ENCODE measurements around the gene ZNF536. TPM values are rescaled to one million over a fixed set of nuclear protein-coding genes. Genes with fewer than 3 reads are reported as not detected.

ZNF536 gene
- total and polyA plus RNA-seq, 10 of the 15 experiments (the other 5 are each of a cell fraction or from before 2014, with no cell fraction given) = not detected

GRCh38 chr19:30605333-30605732 lies 233.1 kb downstream of the ZNF536 start (continued):
- TF ChIP-seq E4F1 (IDR thresholded peaks at IDR 0.05; ENCODE audit: borderline replicate concordance, partially characterized antibody) (no peak), CHD4 (IDR thresholded peaks at IDR 0.05) (no peak), EP300 (IDR thresholded peaks at IDR 0.05; ENCODE audit: borderline replicate concordance in 1 of 2, control insufficient read depth in 1 of 2, low read depth in 2 of 2, low read length in 2 of 2) (no peak), RAD51 (IDR thresholded peaks at IDR 0.05) (no peak)

- H3K4me3 ChIP-seq = no peak overlapping the region
- ChIA-PET SMC1A (ENCODE audit: uncharacterized antibody, unreplicated experiment) (no interaction called here), RAD21 (ENCODE audit: unreplicated experiment) (no interaction called here), POLR2A (no interaction called here), CTCF (no interaction called here)
- H2AFZ ChIP-seq (ENCODE audit: control insufficient read depth, low read depth, low read length) = no peak overlapping the region
- intact Hi-C loops (cut with micrococcal nuclease; ENCODE audit: unreplicated experiment) = no loop called here
- no peak for ATAC-seq
- WGBS (ENCODE audit: insufficient coverage, insufficient replicate concordance, low lambda C conversion rate, missing lambda C conversion rate) = 6% methylated on average over 8 of the region's 8 CpGs
- no peak overlapping the region for H3K9ac ChIP-seq (ENCODE audit: control insufficient read depth, insufficient read depth, low read length)
- H4K20me1 ChIP-seq (ENCODE audit: control insufficient read depth, insufficient read depth) = no peaks in the 10 kb centered on the region
- no peak for FAIRE-seq
- H3K4me1 ChIP-seq (ENCODE audit: control insufficient read depth, insufficient read depth, low read length) = no peaks in the 10 kb centered on the region
- BruUV-seq (replicated peaks) = no TSS peak
- H3K79me2 ChIP-seq (ENCODE audit: control insufficient read depth, insufficient read depth, low read length) = no peaks in the 10 kb centered on the region
- H3K36me3 ChIP-seq (ENCODE audit: control insufficient read depth in 2 of 2, insufficient read depth in 2 of 2, low read length in 1 of 2) = no peaks in the 10 kb centered on the region
- no peak overlapping the region for H3K4me2 ChIP-seq (ENCODE audit: control insufficient read depth, insufficient read depth)
- in situ Hi-C loops (cut with MboI) = no loop called here
- H3K9me3 ChIP-seq (replicated peaks; ENCODE audit: control insufficient read depth, insufficient read depth, low read length) = no peaks in the 10 kb centered on the region
- no peaks in the 10 kb centered on the region for H3K27me3 ChIP-seq (replicated peaks in 1 of 2; ENCODE audit: control insufficient read depth in 2 of 2, insufficient read depth in 2 of 2, low read length in 1 of 2)
- H3K27ac ChIP-seq (ENCODE audit: control insufficient read depth, insufficient read depth) = no peak overlapping the region
- no peak for DNase-seq (ENCODE audit: low read depth, low spot score)
- TF ChIP-seq SMARCA5 (IDR thresholded peaks at IDR 0.05) (no peak), BACH1 (IDR thresholded peaks at IDR 0.05; ENCODE audit: borderline replicate concordance) (no peak), ZNF384 (IDR thresholded peaks at IDR 0.05; ENCODE audit: borderline replicate concordance, low read depth, low read length) (no peak), MYB (IDR thresholded peaks at IDR 0.05; ENCODE audit: borderline replicate concordance, low read depth, low read length) (no peak), ZNF24 (IDR thresholded peaks at IDR 0.05) (no peak), JUNB (IDR thresholded peaks at IDR 0.05) (no peak), ZBTB4 (CRISPR knock-in tag; IDR thresholded peaks at IDR 0.05) (no peak), YY1 (IDR thresholded peaks at IDR 0.05; ENCODE audit: low read depth, low read length) (no peak), IRF3 (IDR thresholded peaks at IDR 0.05) (no peak), CBFB (IDR thresholded peaks at IDR 0.05; ENCODE audit: low read depth) (no peak), POU2F2 (IDR thresholded peaks at IDR 0.05; ENCODE audit: borderline replicate concordance, low read depth, low read length) (no peak), RAD21 (IDR thresholded peaks at IDR 0.05; ENCODE audit: insufficient read depth, low read depth, low read length) (no peak)
Measured at GRCh38 chr19:30606114-30607050, 234.2 kb downstream of the ZNF536 start.
